ENCODE results near the gene RAB4B. TPM values are rescaled to one million over a fixed set of nuclear protein-coding genes. Genes with fewer than 3 reads are reported as not detected.

The RAB4B gene
- total and polyA plus RNA-seq, 2 of the 13 experiments (the other 11 are each of a cell fraction or from before 2014, with no cell fraction given): 3.3 to 5.4 TPM

DNA sequence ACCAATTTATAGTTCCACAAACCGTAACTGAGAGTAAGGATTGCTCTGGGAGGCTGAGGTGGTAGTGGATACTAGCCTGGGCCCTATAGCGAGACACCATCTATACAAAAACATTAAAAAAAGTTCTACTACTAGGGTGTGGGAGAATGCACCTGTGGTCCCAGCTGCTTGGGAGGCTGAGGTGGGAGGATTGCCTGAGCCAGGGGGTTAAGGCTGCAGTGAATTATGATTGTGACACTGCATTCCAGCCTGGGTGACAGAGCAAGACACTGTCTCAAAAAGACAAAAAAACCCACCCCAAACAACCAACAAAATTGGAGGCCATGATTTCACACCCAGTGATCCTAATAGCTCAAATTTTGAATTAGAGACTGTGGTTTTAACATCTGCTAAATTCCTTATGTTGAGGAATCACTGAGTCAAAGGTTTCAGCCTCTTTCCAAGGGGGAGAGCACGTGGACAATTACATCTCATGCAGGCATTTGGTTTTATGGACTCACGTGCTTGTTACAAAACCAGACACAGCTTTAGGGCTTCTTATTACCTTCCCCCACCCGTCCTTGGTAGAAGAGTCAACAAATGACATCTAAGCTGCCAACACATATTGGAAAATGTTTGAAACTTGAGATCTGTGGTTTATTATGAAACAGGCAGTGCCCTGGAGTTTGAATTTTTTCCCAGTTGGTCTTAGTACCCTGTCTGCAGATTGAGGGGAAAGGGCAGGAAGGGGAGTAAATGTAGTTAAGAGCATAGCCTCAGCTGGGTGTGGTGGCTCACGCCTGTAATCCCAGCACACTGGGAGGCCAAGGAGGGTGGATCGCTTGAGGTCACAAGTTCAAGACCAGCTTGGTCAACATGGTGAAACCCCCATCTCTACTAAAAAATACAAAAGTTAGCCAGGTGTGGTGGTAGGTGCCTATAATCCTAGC is 53.7 kb downstream of the RAB4B start (continued):
- TF ChIP-seq, protein P1, sequence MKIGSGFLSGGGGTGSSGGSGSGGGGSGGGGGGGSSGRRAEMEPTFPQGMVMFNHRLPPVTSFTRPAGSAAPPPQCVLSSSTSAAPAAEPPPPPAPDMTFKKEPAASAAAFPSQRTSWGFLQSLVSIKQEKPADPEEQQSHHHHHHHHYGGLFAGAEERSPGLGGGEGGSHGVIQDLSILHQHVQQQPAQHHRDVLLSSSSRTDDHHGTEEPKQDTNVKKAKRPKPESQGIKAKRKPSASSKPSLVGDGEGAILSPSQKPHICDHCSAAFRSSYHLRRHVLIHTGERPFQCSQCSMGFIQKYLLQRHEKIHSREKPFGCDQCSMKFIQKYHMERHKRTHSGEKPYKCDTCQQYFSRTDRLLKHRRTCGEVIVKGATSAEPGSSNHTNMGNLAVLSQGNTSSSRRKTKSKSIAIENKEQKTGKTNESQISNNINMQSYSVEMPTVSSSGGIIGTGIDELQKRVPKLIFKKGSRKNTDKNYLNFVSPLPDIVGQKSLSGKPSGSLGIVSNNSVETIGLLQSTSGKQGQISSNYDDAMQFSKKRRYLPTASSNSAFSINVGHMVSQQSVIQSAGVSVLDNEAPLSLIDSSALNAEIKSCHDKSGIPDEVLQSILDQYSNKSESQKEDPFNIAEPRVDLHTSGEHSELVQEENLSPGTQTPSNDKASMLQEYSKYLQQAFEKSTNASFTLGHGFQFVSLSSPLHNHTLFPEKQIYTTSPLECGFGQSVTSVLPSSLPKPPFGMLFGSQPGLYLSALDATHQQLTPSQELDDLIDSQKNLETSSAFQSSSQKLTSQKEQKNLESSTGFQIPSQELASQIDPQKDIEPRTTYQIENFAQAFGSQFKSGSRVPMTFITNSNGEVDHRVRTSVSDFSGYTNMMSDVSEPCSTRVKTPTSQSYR (CRISPR knock-in tag; IDR thresholded peaks at IDR 0.05; ENCODE audit: borderline replicate concordance): peak; percentile 100
- TF ChIP-seq TEAD3 (CRISPR knock-in tag; optimal IDR thresholded peaks at IDR 0.05; ENCODE audit: borderline replicate concordance): peak; percentile 60
- TF ChIP-seq JUNB (CRISPR knock-in tag; IDR thresholded peaks at IDR 0.05; ENCODE audit: borderline replicate concordance): peak; percentile 52; the same call in 1 of the 2 replicates
- TF ChIP-seq SAP130 (CRISPR knock-in tag; IDR thresholded peaks at IDR 0.05; ENCODE audit: low read depth): peak; percentile 77; the same call in 1 of the 2 replicates
- TF ChIP-seq NR2F1 (CRISPR knock-in tag; IDR thresholded peaks at IDR 0.05): peak in 1 of 2 experiments; percentile 28; a peak in 1 of 4 replicates
- 0 out of 2 replicates have a peak, but pooled peaks have one; percentile 31 for TF ChIP-seq SOX13 (IDR thresholded peaks at IDR 0.05)
- peak in 1 of 2 experiments; percentile 87; a peak in 2 of 4 replicates for TF ChIP-seq SOX13 (CRISPR knock-in tag; conservative IDR thresholded peaks at IDR 0.05 in 1 of 2, IDR thresholded peaks at IDR 0.05 in 1 of 2)
- TF ChIP-seq SAFB2 (CRISPR knock-in tag; IDR thresholded peaks at IDR 0.05; ENCODE audit: borderline replicate concordance, low read depth): no peak
- TF ChIP-seq ZMYM2 (CRISPR knock-in tag; IDR thresholded peaks at IDR 0.05): peak; percentile 83
- TF ChIP-seq PLRG1 (conservative IDR thresholded peaks at IDR 0.05): no peak
- no peak for TF ChIP-seq ZNF431 (CRISPR knock-in tag; IDR thresholded peaks at IDR 0.05; ENCODE audit: borderline replicate concordance, low read depth)
- TF ChIP-seq MXD4 (CRISPR knock-in tag; IDR thresholded peaks at IDR 0.05): peak; percentile 60; the same call in 1 of the 2 replicates
- TF ChIP-seq ZNF263 (CRISPR knock-in tag; IDR thresholded peaks at IDR 0.05): 0 out of 2 replicates have a peak, but pooled peaks have one; percentile 26
- TF ChIP-seq, protein P2, sequence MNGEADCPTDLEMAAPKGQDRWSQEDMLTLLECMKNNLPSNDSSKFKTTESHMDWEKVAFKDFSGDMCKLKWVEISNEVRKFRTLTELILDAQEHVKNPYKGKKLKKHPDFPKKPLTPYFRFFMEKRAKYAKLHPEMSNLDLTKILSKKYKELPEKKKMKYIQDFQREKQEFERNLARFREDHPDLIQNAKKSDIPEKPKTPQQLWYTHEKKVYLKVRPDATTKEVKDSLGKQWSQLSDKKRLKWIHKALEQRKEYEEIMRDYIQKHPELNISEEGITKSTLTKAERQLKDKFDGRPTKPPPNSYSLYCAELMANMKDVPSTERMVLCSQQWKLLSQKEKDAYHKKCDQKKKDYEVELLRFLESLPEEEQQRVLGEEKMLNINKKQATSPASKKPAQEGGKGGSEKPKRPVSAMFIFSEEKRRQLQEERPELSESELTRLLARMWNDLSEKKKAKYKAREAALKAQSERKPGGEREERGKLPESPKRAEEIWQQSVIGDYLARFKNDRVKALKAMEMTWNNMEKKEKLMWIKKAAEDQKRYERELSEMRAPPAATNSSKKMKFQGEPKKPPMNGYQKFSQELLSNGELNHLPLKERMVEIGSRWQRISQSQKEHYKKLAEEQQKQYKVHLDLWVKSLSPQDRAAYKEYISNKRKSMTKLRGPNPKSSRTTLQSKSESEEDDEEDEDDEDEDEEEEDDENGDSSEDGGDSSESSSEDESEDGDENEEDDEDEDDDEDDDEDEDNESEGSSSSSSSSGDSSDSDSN (CRISPR knock-in tag; IDR thresholded peaks at IDR 0.05): no peak
- TF ChIP-seq ZSCAN25 (CRISPR knock-in tag; IDR thresholded peaks at IDR 0.05): peak; percentile 57; the same call in 1 of the 2 replicates
- no peak for TF ChIP-seq SNRNP70 (IDR thresholded peaks at IDR 0.05; ENCODE audit: low read depth, low read length)
- no peak for TF ChIP-seq ZFP62 (CRISPR knock-in tag; IDR thresholded peaks at IDR 0.05)
- TF ChIP-seq, protein P3, sequence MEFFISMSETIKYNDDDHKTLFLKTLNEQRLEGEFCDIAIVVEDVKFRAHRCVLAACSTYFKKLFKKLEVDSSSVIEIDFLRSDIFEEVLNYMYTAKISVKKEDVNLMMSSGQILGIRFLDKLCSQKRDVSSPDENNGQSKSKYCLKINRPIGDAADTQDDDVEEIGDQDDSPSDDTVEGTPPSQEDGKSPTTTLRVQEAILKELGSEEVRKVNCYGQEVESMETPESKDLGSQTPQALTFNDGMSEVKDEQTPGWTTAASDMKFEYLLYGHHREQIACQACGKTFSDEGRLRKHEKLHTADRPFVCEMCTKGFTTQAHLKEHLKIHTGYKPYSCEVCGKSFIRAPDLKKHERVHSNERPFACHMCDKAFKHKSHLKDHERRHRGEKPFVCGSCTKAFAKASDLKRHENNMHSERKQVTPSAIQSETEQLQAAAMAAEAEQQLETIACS (CRISPR knock-in tag; IDR thresholded peaks at IDR 0.05): no peak
- TF ChIP-seq, protein P4, sequence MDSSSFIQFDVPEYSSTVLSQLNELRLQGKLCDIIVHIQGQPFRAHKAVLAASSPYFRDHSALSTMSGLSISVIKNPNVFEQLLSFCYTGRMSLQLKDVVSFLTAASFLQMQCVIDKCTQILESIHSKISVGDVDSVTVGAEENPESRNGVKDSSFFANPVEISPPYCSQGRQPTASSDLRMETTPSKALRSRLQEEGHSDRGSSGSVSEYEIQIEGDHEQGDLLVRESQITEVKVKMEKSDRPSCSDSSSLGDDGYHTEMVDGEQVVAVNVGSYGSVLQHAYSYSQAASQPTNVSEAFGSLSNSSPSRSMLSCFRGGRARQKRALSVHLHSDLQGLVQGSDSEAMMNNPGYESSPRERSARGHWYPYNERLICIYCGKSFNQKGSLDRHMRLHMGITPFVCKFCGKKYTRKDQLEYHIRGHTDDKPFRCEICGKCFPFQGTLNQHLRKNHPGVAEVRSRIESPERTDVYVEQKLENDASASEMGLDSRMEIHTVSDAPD (CRISPR knock-in tag; IDR thresholded peaks at IDR 0.05): peak; percentile 35; the same call in 1 of the 2 replicates
- no peak for TF ChIP-seq TOPORS (CRISPR knock-in tag; IDR thresholded peaks at IDR 0.05)
- TF ChIP-seq RFXANK (CRISPR knock-in tag; IDR thresholded peaks at IDR 0.05): peak; percentile 59; the same call in 1 of the 2 replicates
